ENCODE data around the gene CENPE.

DNA sequence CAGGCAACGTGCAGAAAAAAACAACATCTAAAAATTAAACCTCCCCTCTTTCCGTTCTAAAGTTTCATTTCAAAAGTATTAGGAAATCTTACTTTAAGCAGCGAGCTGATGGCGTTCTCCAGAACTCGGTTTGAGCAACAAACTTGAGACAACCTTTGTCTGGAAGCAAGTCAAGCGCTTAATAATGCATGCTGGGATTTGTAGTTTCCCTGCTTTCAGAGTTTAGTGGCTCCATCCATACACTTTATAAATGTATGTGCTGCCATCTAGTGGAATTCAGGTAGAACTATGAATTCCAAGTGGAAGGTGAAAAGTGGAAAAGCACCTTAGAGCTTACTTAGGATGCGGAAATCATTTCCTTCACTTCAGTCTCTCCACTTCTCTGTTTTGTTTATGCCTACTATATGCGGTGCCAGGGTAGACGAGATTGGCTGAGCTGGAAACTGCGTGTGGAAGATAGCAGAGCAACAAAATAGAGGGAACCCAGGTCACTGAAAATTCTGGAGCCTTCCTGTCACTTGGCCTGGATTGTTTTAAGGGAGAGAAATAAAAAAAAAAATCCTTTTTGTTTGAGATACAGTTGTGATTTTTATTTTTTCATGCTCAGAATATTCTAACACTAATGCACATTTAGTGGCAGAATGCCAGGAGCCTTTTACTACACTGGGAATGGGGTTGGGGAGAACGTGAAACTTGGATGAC, 98.3 kb downstream of the CENPE start, which contains the start of gene BDH2:
- TF ChIP-seq POLR2A (IDR thresholded peaks at IDR 0.05) = no peak
- TF ChIP-seq, protein P1, sequence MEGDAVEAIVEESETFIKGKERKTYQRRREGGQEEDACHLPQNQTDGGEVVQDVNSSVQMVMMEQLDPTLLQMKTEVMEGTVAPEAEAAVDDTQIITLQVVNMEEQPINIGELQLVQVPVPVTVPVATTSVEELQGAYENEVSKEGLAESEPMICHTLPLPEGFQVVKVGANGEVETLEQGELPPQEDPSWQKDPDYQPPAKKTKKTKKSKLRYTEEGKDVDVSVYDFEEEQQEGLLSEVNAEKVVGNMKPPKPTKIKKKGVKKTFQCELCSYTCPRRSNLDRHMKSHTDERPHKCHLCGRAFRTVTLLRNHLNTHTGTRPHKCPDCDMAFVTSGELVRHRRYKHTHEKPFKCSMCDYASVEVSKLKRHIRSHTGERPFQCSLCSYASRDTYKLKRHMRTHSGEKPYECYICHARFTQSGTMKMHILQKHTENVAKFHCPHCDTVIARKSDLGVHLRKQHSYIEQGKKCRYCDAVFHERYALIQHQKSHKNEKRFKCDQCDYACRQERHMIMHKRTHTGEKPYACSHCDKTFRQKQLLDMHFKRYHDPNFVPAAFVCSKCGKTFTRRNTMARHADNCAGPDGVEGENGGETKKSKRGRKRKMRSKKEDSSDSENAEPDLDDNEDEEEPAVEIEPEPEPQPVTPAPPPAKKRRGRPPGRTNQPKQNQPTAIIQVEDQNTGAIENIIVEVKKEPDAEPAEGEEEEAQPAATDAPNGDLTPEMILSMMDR (IDR thresholded peaks at IDR 0.05) = peak; percentile 75 to 90 (median 81)

Data from testis (tissue), 2 donors.